HFFc6 (cell line): ENCODE results near the gene LAMB2. TPM values are rescaled to one million over a fixed set of nuclear protein-coding genes. Genes with fewer than 3 reads are reported as not detected.

ENCODE experiments used
- DNase-seq: peaks from one replicate; pipeline ENCODE4 v3.0.0-alpha.2; 2018
- H3K27ac Mint-ChIP-seq: 2 replicates; pipeline ENCODE4 v1.8.0; 2020; ENCODE audit warnings: mild to moderate bottlenecking, mixed read lengths
- H3K27me3 Mint-ChIP-seq: 2 replicates; pipeline ENCODE4 v1.8.0; 2021; ENCODE audit warnings: mild to moderate bottlenecking, moderate library complexity, mixed read lengths; ENCODE audit not compliant: insufficient read depth
- H3K36me3 Mint-ChIP-seq: 2 replicates; pipeline ENCODE4 v1.8.0; 2021; ENCODE audit warnings: low read depth, mixed read lengths
- H3K4me1 Mint-ChIP-seq: 2 replicates; pipeline ENCODE4 v1.8.0; 2020; ENCODE audit warnings: low read depth, mixed read lengths
- H3K4me3 Mint-ChIP-seq: 2 replicates; pipeline ENCODE4 v1.8.0; 2020; ENCODE audit warnings: mild to moderate bottlenecking, moderate library complexity, mixed read lengths
- H3K9me3 Mint-ChIP-seq: 2 replicates; pipeline ENCODE4 v1.8.0; 2020; ENCODE audit warnings: mild to moderate bottlenecking, mixed read lengths
- CTCF ChIP-seq: fragments of 200-600 bp; sonication (generic); IDR thresholded peaks from 2 replicates; pipeline ENCODE4 v1.5.0; 2021; ENCODE audit warnings: antibody characterized with exemption, mild to moderate bottlenecking
- total RNA-seq, 6 experiments: library from RNA; stranded (reverse); fragmentation: NEBNext Ultra II Directional; extraction: Animal tissue kit (Norgen Biotek cat#: 25700); gene quantifications; 2 replicates in 1 of 6; 3 replicates in 5 of 6; pipeline ENCODE4 v1.2.3, GENCODE V29; 2021

Gene LAMB2
- total RNA-seq, 6 experiments from 2014 or later = 432 to 518 (median 449) TPM

GRCh38 chr3:49164983-49165720 lies 32.3 kb upstream of the LAMB2 start:
- Mint-ChIP-seq H3K4me3 (peak overlapping the region; percentile 94), H3K27ac (peak overlapping the region; percentile 81), H3K9me3 (no peaks in the 10 kb centered on the region), H3K36me3 (peaks cover 13% of the 10 kb centered on the region), H3K27me3 (peaks cover 7% of the 10 kb centered on the region), H3K4me1 (peaks cover 13% of the 10 kb centered on the region)
- no peak for DNase-seq
- no peak for TF ChIP-seq CTCF

- H3K36me3 Mint-ChIP-seq = peaks cover 13% of the 10 kb centered on the region
- peaks cover 9% of the 10 kb centered on the region for H3K27me3 Mint-ChIP-seq
- H3K4me1 Mint-ChIP-seq = peaks cover 18% of the 10 kb centered on the region
- TF ChIP-seq CTCF = no peak
- no peak for DNase-seq
- no peak overlapping the region for H3K4me3 Mint-ChIP-seq
- no peaks in the 10 kb centered on the region for H3K9me3 Mint-ChIP-seq
- no peak overlapping the region for H3K27ac Mint-ChIP-seq
Measured at GRCh38 chr3:49163609-49164008, 30.8 kb upstream of the LAMB2 start.

- H3K36me3 Mint-ChIP-seq = peaks cover 13% of the 10 kb centered on the region
- peaks cover 9% of the 10 kb centered on the region for H3K27me3 Mint-ChIP-seq
- no peak overlapping the region for H3K4me3 Mint-ChIP-seq
Measured at GRCh38 chr3:49162751-49163419, 30.0 kb upstream of the LAMB2 start.

GRCh38 chr3:49161808-49162530 lies 29.1 kb upstream of the LAMB2 start:
- DNase-seq = no peak
- TF ChIP-seq CTCF = no peak
- Mint-ChIP-seq H3K4me3 (no peak overlapping the region), H3K27ac (no peak overlapping the region), H3K36me3 (peaks cover 13% of the 10 kb centered on the region), H3K4me1 (peaks cover 18% of the 10 kb centered on the region), H3K27me3 (peaks cover 9% of the 10 kb centered on the region), H3K9me3 (no peaks in the 10 kb centered on the region)

More at GRCh38 chr3:49162751-49163419, 30.0 kb upstream of the LAMB2 start:
- no peak overlapping the region for H3K27ac Mint-ChIP-seq
- TF ChIP-seq CTCF = no peak
- H3K9me3 Mint-ChIP-seq = no peaks in the 10 kb centered on the region
- no peak for DNase-seq
- H3K4me1 Mint-ChIP-seq = peaks cover 18% of the 10 kb centered on the region

GRCh38 chr3:49161197-49161596 lies 28.3 kb upstream of the LAMB2 start:
- Mint-ChIP-seq H3K36me3 (peaks cover 13% of the 10 kb centered on the region), H3K4me3 (no peak overlapping the region), H3K27ac (no peak overlapping the region), H3K4me1 (peaks cover 18% of the 10 kb centered on the region), H3K27me3 (peaks cover 8% of the 10 kb centered on the region), H3K9me3 (no peaks in the 10 kb centered on the region)
- DNase-seq = no peak
- no peak for TF ChIP-seq CTCF
